ENCODE data around the gene ATP8B1. TPM values are rescaled to one million over a fixed set of nuclear protein-coding genes. Genes with fewer than 3 reads are reported as not detected.

The ATP8B1 gene
- total and polyA plus RNA-seq, 2 experiments from 2014 or later, result 1.7 to 3.0 TPM

GRCh38 chr18:57709335-57709734 is 93.8 kb downstream of the ATP8B1 start:
- Histone ChIP-seq H3K27me3 (ENCODE audit: insufficient read depth) (no peaks in the 10 kb centered on the region), H3K9me2 (ENCODE audit: insufficient read depth) (no peaks in the 10 kb centered on the region), H3K79me2 (replicated peaks; ENCODE audit: insufficient read depth) (no peaks in the 10 kb centered on the region), H2AFZ (no peak overlapping the region), H3K36me3 (ENCODE audit: insufficient read depth) (no peaks in the 10 kb centered on the region), H4K20me1 (replicated peaks; ENCODE audit: insufficient read depth) (0 out of 2 replicates have a peak, but pooled peaks cover 5% of the 10 kb centered on the region), H3K27ac (ENCODE audit: low read depth) (no peak overlapping the region), H3K4me2 (no peak overlapping the region), H3K4me3 (no peak overlapping the region), H3F3A (replicated peaks; ENCODE audit: low read depth) (no peaks in the 10 kb centered on the region), H3K4me1 (ENCODE audit: insufficient read depth) (no peaks in the 10 kb centered on the region)
- no peak for TF ChIP-seq ZNF331 (CRISPR knock-in tag; IDR thresholded peaks at IDR 0.05; ENCODE audit: low read depth)
- TF ChIP-seq REST (IDR thresholded peaks at IDR 0.05; ENCODE audit: unreplicated experiment), result no peak
- no peak for TF ChIP-seq ETS1 (IDR thresholded peaks at IDR 0.05)
- no peak for TF ChIP-seq STAT1 (IDR thresholded peaks at IDR 0.05; ENCODE audit: unreplicated experiment)
- TF ChIP-seq CTCF (conservative IDR thresholded peaks at IDR 0.05; ENCODE audit: low read depth in 2 of 2), result no peak
- no peak for TF ChIP-seq JUNB (IDR thresholded peaks at IDR 0.05; ENCODE audit: unreplicated experiment)
- TF ChIP-seq ZNF462 (CRISPR knock-in tag; IDR thresholded peaks at IDR 0.05), result no peak
- TF ChIP-seq EZH2 (IDR thresholded peaks at IDR 0.05; ENCODE audit: low read depth, unreplicated experiment), result no peak
- no peak for TF ChIP-seq POLR2AphosphoS5 (IDR thresholded peaks at IDR 0.05; ENCODE audit: low read depth)
- no peak for TF ChIP-seq ZNF114 (CRISPR knock-in tag; IDR thresholded peaks at IDR 0.05)
- no peak for TF ChIP-seq CREB1 (CRISPR knock-in tag; IDR thresholded peaks at IDR 0.05; ENCODE audit: low read depth)
- TF ChIP-seq NANOG (IDR thresholded peaks at IDR 0.05; ENCODE audit: borderline replicate concordance), result no peak
- no peak for TF ChIP-seq EZH2phosphoT487 (IDR thresholded peaks at IDR 0.05; ENCODE audit: unreplicated experiment)
- H3K4me1 Mint-ChIP-seq, result no peaks in the 10 kb centered on the region
- ATAC-seq (no peak), DNase-seq (ENCODE audit: low spot score) (no peak)
- H3K27ac Mint-ChIP-seq, result no peak overlapping the region
- H3K27me3 Mint-ChIP-seq (ENCODE audit: insufficient read depth, low read depth, poor library complexity), result peaks cover 8% of the 10 kb centered on the region
- peaks cover 2% of the 10 kb centered on the region; the same call in 2 of the 3 replicates for H3K36me3 Mint-ChIP-seq (ENCODE audit: low read depth)
- no peak overlapping the region for H3K4me3 Mint-ChIP-seq
- H3K9me3 Mint-ChIP-seq, result peaks cover 2% of the 10 kb centered on the region; the same call in 2 of the 3 replicates
